Measurements from ENCODE around the gene ANG.

DNA sequence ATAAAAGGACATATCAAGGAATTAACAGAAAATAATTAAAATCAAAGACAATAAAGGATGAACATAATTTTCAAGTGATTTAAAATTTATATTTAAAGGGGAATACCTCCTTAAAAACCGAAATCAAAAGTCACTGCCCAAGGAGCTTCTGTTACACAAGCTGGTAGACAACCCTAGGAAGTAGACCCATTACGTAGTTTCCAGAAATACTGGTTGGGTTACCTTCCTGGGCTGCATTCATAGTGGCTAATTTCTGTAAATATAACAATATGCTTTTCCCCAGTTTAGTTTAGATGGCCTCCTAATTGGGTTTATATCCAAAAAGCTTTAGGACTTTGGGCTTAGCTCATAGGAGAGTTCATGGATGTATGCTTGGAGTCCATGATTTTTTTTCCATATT is 55.0 kb downstream of the ANG start:
- TF ChIP-seq ZNF792 (tag by site-specific recombination; IDR thresholded peaks at IDR 0.05) (no peak), PATZ1 (tag by site-specific recombination; IDR thresholded peaks at IDR 0.05) (no peak), ZBTB10 (tag by site-specific recombination; IDR thresholded peaks at IDR 0.05) (no peak), ZNF24 (tag by site-specific recombination; IDR thresholded peaks at IDR 0.05) (no peak), CTCF (tag by site-specific recombination; IDR thresholded peaks at IDR 0.05) (no peak), ZNF324 (tag by site-specific recombination; IDR thresholded peaks at IDR 0.05) (no peak), ZNF76 (tag by site-specific recombination; IDR thresholded peaks at IDR 0.05; ENCODE audit: borderline replicate concordance, low read depth) (no peak), ZNF704 (tag by site-specific recombination; IDR thresholded peaks at IDR 0.05) (no peak), ZXDB (tag by site-specific recombination; IDR thresholded peaks at IDR 0.05) (no peak), REPIN1 (tag by site-specific recombination; IDR thresholded peaks at IDR 0.05; ENCODE audit: low read depth) (no peak), ZNF138 (tag by site-specific recombination; IDR thresholded peaks at IDR 0.05; ENCODE audit: borderline replicate concordance) (no peak), PRDM10 (tag by site-specific recombination; IDR thresholded peaks at IDR 0.05) (no peak)
- TF ChIP-seq, protein P1, sequence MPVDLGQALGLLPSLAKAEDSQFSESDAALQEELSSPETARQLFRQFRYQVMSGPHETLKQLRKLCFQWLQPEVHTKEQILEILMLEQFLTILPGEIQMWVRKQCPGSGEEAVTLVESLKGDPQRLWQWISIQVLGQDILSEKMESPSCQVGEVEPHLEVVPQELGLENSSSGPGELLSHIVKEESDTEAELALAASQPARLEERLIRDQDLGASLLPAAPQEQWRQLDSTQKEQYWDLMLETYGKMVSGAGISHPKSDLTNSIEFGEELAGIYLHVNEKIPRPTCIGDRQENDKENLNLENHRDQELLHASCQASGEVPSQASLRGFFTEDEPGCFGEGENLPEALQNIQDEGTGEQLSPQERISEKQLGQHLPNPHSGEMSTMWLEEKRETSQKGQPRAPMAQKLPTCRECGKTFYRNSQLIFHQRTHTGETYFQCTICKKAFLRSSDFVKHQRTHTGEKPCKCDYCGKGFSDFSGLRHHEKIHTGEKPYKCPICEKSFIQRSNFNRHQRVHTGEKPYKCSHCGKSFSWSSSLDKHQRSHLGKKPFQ (tag by site-specific recombination; IDR thresholded peaks at IDR 0.05) = no peak
